GM12878 (cell line): ENCODE data around the gene ZBTB16.

Source experiments
- BRCA1 ChIP-seq: IDR thresholded peaks from 2 replicates; pipeline ENCODE4 v1.6.1; 2011; ENCODE audit warnings: low read depth, low read length, improper control_type of control experiment
- MEF2A ChIP-seq: IDR thresholded peaks from 2 replicates; pipeline ENCODE4 v1.6.1; 2011; ENCODE audit warnings: low read depth, mild to moderate bottlenecking, low read length, moderate library complexity; ENCODE audit not compliant: insufficient read depth
- MXI1 ChIP-seq: fragments of 150-350 bp; IDR thresholded peaks from 2 replicates; pipeline ENCODE4 v1.6.1; 2011; ENCODE audit warnings: low read depth, mild to moderate bottlenecking, inconsistent platforms, low read length, improper control_type of control experiment
- NRF1 ChIP-seq: conservative IDR thresholded peaks from 2 replicates; pipeline ENCODE4 v1.6.1; 2011; ENCODE audit warnings: mild to moderate bottlenecking, low read depth, low read length, improper control_type of control experiment
- SRF ChIP-seq, 2 experiments: IDR thresholded peaks; 2 replicates each; pipeline ENCODE4 v1.6.1; 2011; ENCODE audit warnings: low read depth in 2 of 2, low read length in 2 of 2, mild to moderate bottlenecking in 1 of 2, moderate library complexity in 1 of 2
- ZNF24 ChIP-seq: fragments of 450-650 bp; IDR thresholded peaks from 2 replicates; pipeline ENCODE4 v1.6.1; 2017; ENCODE audit warnings: antibody characterized with exemption, mild to moderate bottlenecking
- TF ChIP-seq, protein P1 (sequence below): IDR thresholded peaks from 2 replicates; pipeline ENCODE4 v1.6.1; 2012; ENCODE audit warnings: mild to moderate bottlenecking, low read depth, low read length
- TF ChIP-seq, protein P2 (sequence below), 3 experiments: IDR thresholded peaks in 2 of 3; conservative IDR thresholded peaks in 1 of 3; 2 replicates each; pipeline ENCODE4 v1.5.1; 2011; ENCODE audit warnings: low read depth in 3 of 3, low read length in 3 of 3, mild to moderate bottlenecking in 3 of 3, control low read depth in 2 of 3, moderate library complexity in 2 of 3, inconsistent platforms in 1 of 3, mixed read lengths in 1 of 3; ENCODE audit not compliant: control insufficient read depth in 2 of 3, insufficient read depth in 1 of 3; ENCODE audit errors: extremely low read depth in 1 of 3

GRCh38 chr11:114132417-114132816, 72.9 kb downstream of the ZBTB16 start:
- TF ChIP-seq NRF1: no peak
- TF ChIP-seq MEF2A: no peak
- TF ChIP-seq SRF (IDR thresholded peaks at IDR 0.05; ENCODE audit: low read depth in 2 of 2, low read length in 2 of 2): no peak
- TF ChIP-seq MXI1: no peak
- no peak for TF ChIP-seq BRCA1
- TF ChIP-seq ZNF24: no peak
- TF ChIP-seq, protein P1, sequence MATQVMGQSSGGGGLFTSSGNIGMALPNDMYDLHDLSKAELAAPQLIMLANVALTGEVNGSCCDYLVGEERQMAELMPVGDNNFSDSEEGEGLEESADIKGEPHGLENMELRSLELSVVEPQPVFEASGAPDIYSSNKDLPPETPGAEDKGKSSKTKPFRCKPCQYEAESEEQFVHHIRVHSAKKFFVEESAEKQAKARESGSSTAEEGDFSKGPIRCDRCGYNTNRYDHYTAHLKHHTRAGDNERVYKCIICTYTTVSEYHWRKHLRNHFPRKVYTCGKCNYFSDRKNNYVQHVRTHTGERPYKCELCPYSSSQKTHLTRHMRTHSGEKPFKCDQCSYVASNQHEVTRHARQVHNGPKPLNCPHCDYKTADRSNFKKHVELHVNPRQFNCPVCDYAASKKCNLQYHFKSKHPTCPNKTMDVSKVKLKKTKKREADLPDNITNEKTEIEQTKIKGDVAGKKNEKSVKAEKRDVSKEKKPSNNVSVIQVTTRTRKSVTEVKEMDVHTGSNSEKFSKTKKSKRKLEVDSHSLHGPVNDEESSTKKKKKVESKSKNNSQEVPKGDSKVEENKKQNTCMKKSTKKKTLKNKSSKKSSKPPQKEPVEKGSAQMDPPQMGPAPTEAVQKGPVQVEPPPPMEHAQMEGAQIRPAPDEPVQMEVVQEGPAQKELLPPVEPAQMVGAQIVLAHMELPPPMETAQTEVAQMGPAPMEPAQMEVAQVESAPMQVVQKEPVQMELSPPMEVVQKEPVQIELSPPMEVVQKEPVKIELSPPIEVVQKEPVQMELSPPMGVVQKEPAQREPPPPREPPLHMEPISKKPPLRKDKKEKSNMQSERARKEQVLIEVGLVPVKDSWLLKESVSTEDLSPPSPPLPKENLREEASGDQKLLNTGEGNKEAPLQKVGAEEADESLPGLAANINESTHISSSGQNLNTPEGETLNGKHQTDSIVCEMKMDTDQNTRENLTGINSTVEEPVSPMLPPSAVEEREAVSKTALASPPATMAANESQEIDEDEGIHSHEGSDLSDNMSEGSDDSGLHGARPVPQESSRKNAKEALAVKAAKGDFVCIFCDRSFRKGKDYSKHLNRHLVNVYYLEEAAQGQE: no peak
- TF ChIP-seq, protein P2, sequence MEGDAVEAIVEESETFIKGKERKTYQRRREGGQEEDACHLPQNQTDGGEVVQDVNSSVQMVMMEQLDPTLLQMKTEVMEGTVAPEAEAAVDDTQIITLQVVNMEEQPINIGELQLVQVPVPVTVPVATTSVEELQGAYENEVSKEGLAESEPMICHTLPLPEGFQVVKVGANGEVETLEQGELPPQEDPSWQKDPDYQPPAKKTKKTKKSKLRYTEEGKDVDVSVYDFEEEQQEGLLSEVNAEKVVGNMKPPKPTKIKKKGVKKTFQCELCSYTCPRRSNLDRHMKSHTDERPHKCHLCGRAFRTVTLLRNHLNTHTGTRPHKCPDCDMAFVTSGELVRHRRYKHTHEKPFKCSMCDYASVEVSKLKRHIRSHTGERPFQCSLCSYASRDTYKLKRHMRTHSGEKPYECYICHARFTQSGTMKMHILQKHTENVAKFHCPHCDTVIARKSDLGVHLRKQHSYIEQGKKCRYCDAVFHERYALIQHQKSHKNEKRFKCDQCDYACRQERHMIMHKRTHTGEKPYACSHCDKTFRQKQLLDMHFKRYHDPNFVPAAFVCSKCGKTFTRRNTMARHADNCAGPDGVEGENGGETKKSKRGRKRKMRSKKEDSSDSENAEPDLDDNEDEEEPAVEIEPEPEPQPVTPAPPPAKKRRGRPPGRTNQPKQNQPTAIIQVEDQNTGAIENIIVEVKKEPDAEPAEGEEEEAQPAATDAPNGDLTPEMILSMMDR (IDR thresholded peaks at IDR 0.05 in 2 of 3, conservative IDR thresholded peaks at IDR 0.05 in 1 of 3; ENCODE audit: control insufficient read depth in 2 of 3, extremely low read depth in 1 of 3, insufficient read depth in 1 of 3, low read depth in 3 of 3, low read length in 3 of 3): no peak
